Psoas muscle (tissue), 8 donors: Measurements from ENCODE around the gene SLC2A9. TPM values are rescaled to one million over a fixed set of nuclear protein-coding genes. Genes with fewer than 3 reads are reported as not detected.

Source experiments
- ATAC-seq, 4 donors: fragments of 200-7000 bp; cut with Tn5 transposase; one replicate each; pipeline ENCODE4 v1.9.1; 2020; ENCODE audit warnings: moderate library complexity in 3 of 4, mild to moderate bottlenecking in 2 of 4
- DNase-seq, 2 donors: peaks; one replicate each; pipeline ENCODE4 v3.0.0-alpha.2; 2020
- H3K27ac ChIP-seq: fragments of 200-600 bp; one replicate; pipeline ENCODE4 v1.8.0; 2022
- H3K27me3 ChIP-seq, 3 donors: fragments of 200-600 bp in 1 of 3; one replicate each; pipeline versions ENCODE4 v1.6.1 to v1.8.0; 2013 to 2022; ENCODE audit warnings: low read length in 2 of 3, mild to moderate bottlenecking in 2 of 3, moderate library complexity in 1 of 3; ENCODE audit not compliant: insufficient read depth in 3 of 3
- H3K36me3 ChIP-seq, 2 donors: fragments of 200-600 bp in 1 of 2; one replicate each; pipeline versions ENCODE4 v1.6.1 to v1.8.0; 2013 to 2022; ENCODE audit warnings: low read depth in 1 of 2, mild to moderate bottlenecking in 1 of 2, moderate library complexity in 1 of 2; ENCODE audit not compliant: insufficient read depth in 1 of 2
- H3K4me1 ChIP-seq: fragments of 200-600 bp; one replicate; pipeline ENCODE4 v1.8.0; 2022
- H3K4me3 ChIP-seq: fragments of 200-600 bp; one replicate; pipeline ENCODE4 v1.8.0; 2022; ENCODE audit warnings: mild to moderate bottlenecking
- H3K9me3 ChIP-seq: fragments of 200-600 bp; one replicate; pipeline ENCODE4 v1.8.0; 2022
- WGBS, 3 donors: extraction: QIAGEN DNeasy Blood & Tissue Kit; methylation state at CpG; one replicate each; pipeline versions ENCODE4 v1.1.6 to v1.1.7; 2013; 5-methylcytosine and 5-hydroxymethylcytosine counted together
- intact Hi-C, 2 donors: fragments of 100-400 bp; cut with DNase I; formaldehyde crosslinking; loops; one replicate each; pipeline versions ENCODE4 v1.11.0 to v1.14.2; 2022
- polyA plus RNA-seq, 3 donors: library from polyadenylated mRNA; stranded (reverse); fragments of 200-250 nt; gene quantifications; one replicate each; pipeline ENCODE4 v1.2.3, GENCODE V29; 2013
- total RNA-seq, 4 donors: library from RNA; stranded (reverse); fragmentation: NEBNext Ultra II Directional in 2 of 4; extraction: Animal tissue kit (Norgen Biotek cat#: 25700) in 2 of 4; gene quantifications; one replicate each; pipeline versions ENCODE4 v1.2.1 to v1.2.4, GENCODE V29; 2021 to 2023
- TF ChIP-seq, protein P1 (sequence below): fragments of 200-600 bp; IDR thresholded peaks from one replicate; pipeline ENCODE4 v1.8.0; 2022; ENCODE audit warnings: antibody characterized with exemption
- donor health status: healthy with polysubstance abuse.
- donor health status: DM: no; HTN: no; CAD: no; lungs with moderate emphysema.
- donor health status: Bipolar disorder and iron deficiency.
- donor health status: healthy.
- donor health status: DM: yes; HTN: yes; CAD: no.
- donor health status: DM: no; HTN: no; CAD: no.
- donor health status: DM: no; HTN: no; CAD: no.
- donor health status: DM: yes; HTN: yes; CAD: no.

Gene SLC2A9
- total and polyA plus RNA-seq, 7 donors: 0.37 to 2.7 (median 1.3) TPM

DNA sequence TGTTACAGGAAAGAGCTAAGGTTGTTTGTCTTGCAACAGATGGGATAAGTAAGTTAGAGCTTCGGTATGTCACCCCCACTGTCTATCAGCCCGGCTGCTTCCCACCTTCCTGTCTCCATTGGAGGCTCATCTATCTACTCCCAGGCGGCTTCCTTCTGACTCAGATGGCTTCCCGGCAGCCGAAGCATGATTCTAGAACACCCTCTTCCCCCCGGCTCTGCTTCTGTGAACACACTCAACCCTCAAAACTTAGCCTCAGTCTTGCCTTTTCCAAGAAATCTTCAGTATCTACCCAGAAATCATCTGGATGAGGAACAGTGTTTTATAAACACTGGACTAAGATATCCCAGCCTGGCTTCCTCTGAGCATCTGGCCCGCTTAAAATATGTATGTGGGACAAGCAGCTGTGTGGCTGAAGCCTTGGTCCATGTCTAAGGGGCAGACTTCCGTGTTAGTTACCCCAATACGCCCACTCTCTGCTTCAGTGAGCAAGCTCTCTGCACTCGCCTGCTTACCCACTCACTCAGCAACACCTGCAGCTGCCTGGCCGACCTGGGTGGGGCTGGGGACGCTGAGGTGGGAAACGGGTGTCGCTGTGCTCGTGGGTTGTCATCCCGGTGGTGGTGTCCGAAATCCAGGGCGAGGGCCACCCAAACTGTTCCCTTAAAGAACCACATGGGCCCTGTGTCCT lies 12.0 kb upstream of the SLC2A9 start:
- WGBS, 3 donors: 38 to 58% (median 43%) methylated on average over 18 of the region's 18 CpGs
- TF ChIP-seq, protein P1, sequence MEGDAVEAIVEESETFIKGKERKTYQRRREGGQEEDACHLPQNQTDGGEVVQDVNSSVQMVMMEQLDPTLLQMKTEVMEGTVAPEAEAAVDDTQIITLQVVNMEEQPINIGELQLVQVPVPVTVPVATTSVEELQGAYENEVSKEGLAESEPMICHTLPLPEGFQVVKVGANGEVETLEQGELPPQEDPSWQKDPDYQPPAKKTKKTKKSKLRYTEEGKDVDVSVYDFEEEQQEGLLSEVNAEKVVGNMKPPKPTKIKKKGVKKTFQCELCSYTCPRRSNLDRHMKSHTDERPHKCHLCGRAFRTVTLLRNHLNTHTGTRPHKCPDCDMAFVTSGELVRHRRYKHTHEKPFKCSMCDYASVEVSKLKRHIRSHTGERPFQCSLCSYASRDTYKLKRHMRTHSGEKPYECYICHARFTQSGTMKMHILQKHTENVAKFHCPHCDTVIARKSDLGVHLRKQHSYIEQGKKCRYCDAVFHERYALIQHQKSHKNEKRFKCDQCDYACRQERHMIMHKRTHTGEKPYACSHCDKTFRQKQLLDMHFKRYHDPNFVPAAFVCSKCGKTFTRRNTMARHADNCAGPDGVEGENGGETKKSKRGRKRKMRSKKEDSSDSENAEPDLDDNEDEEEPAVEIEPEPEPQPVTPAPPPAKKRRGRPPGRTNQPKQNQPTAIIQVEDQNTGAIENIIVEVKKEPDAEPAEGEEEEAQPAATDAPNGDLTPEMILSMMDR: no peak
- Histone ChIP-seq H3K27me3 (no peaks in the 10 kb centered on the region), H3K4me1 (peaks cover 55% of the 10 kb centered on the region), H3K9me3 (no peaks in the 10 kb centered on the region), H3K4me3 (no peak overlapping the region), H3K27ac (peak overlapping the region; percentile 78), H3K36me3 (no peaks in the 10 kb centered on the region)
- intact Hi-C loops: no loop called here
- DNase-seq (peak; percentile 65 to 66), ATAC-seq (peak; percentile 19 to 59 (median 31))

DNA sequence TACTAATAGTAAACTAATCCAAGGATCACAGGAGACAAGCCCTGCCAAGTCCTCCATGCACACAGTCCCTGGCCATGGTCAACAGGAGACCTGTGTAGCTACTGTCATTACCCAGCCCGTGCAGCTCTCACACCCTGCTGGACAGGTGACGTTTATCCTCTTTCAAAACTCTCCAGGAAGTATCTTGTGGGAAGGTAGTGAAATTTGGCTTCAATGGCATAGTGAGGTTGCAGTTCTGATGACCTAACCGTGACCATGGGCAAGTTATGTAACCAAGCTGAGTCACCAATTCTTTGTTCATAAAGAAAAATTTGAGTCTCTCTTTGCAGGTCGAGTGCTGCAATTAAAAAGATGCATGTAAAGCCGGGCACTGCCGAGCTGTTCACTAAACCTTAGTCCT lies 11.3 kb upstream of the SLC2A9 start:
- intact Hi-C loops: no loop called here
- H3K9me3 ChIP-seq: no peaks in the 10 kb centered on the region
- H3K4me3 ChIP-seq: no peak overlapping the region
- no peak for DNase-seq
- 27 to 37% (median 32%) methylated on average over 6 of the region's 6 CpGs for WGBS, 3 donors
- H3K27ac ChIP-seq: peak overlapping the region; percentile 78
- H3K36me3 ChIP-seq: no peaks in the 10 kb centered on the region
- peak; percentile 38 to 66 (median 56) for ATAC-seq
- no peaks in the 10 kb centered on the region for H3K27me3 ChIP-seq
- TF ChIP-seq, protein P1: no peak
- H3K4me1 ChIP-seq: peaks cover 57% of the 10 kb centered on the region

DNA sequence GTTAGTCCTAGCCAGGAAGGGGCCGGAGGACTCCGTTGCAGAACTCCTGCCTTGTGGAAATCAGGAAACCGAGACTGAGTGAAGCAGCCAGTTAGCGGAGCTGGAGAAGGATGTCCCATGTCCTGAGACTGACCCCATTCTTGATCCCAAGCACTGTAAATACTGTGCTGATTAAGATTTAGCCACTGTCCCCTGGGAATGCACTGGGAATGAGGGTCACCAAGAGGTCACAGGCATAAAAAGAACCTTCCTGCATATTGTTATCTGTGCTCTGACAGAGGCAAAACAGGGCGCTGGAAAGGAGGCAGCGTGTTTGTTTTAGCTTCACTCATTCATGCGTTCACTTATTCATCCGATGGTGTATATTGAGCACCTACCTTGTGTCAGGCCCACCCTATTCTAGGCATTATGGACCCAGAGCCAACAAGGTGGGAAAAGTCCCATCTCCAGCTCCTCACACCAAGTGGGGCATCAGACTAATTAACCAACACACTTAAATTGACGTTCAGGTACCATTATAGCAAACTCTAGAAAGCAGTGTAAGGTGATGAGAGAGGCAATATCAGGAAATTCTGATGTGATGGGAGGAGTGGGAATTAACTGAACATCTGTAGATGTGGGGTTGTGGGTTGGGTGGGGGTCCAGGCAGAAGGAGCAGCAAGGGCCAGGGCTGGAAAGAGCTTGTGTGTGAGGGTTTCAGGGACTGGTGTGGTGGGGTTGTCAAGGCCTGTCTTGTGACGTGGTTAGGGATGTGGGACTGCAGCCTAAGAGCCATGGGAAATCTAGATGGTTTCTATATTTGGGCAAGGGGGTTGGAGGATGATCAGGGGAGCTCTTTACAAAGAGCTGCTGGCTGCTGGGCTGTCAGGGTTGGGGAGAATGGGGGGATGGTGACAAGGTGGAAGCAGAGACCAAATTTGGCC lies 10.6 kb upstream of the SLC2A9 start:
- H3K27me3 ChIP-seq: no peaks in the 10 kb centered on the region
- DNase-seq: no peak
- ATAC-seq: peak; percentile 18 to 48 (median 33)
- peak overlapping the region; percentile 78 for H3K27ac ChIP-seq
- TF ChIP-seq, protein P1: no peak
- H3K4me3 ChIP-seq: no peak overlapping the region
- WGBS, 3 donors: 36 to 51% (median 44%) methylated on average over 10 of the region's 10 CpGs
- intact Hi-C loops: no loop called here
- no peaks in the 10 kb centered on the region for H3K9me3 ChIP-seq
- H3K36me3 ChIP-seq: no peaks in the 10 kb centered on the region
- peaks cover 57% of the 10 kb centered on the region for H3K4me1 ChIP-seq

- TF ChIP-seq, protein P1: no peak
- H3K4me3 ChIP-seq: no peak overlapping the region
- DNase-seq (no peak), ATAC-seq (peak; percentile 70 to 89 (median 83))
- no peaks in the 10 kb centered on the region for H3K9me3 ChIP-seq
- H3K36me3 ChIP-seq: no peaks in the 10 kb centered on the region
- 19 to 38% (median 22%) methylated on average over 7 of the region's 7 CpGs for WGBS, 3 donors
- intact Hi-C loops: no loop called here
- no peaks in the 10 kb centered on the region for H3K27me3 ChIP-seq
- peak overlapping the region; percentile 78 for H3K27ac ChIP-seq
- H3K4me1 ChIP-seq: peaks cover 57% of the 10 kb centered on the region
These were observed 9.8 kb upstream of the SLC2A9 start for GRCh38 chr4:10030972-10031667.
